K562 (cell line): ENCODE data around the gene MTHFS. TPM values are rescaled to one million over a fixed set of nuclear protein-coding genes. Genes with fewer than 3 reads are reported as not detected.

Experiments used
- RUNX1 ChIP-seq: sonication (generic); IDR thresholded peaks from 2 replicates; pipeline ENCODE4 v1.6.1; 2016; ENCODE audit warnings: antibody characterized with exemption, low read depth
- TRIM24 ChIP-seq, 2 experiments: fragments of 450-650 bp; IDR thresholded peaks; 2 replicates each; pipeline ENCODE4 v1.6.1; 2016
- ZBTB33 ChIP-seq: sonication (generic); formaldehyde crosslinking; IDR thresholded peaks from 2 replicates; pipeline ENCODE4 v1.8.1; 2023; ENCODE audit warnings: mild to moderate bottlenecking, missing genetic modification reagents
- polyA plus RNA-seq, 8 experiments: library from polyadenylated mRNA; depleted of rRNA in 4 of 8; stranded (reverse) in 5 of 8; unstranded in 3 of 8; fragments of >200 nt; fragmentation: Nextera tagmentation in 2 of 8; fragmentation: Illumina TruSeq in 1 of 8; extraction: Ambion mirVana in 2 of 8; extraction: Trizol in 1 of 8; gene quantifications; 2 replicates each; pipeline versions ENCODE4 v1.2.1 to v1.2.3, GENCODE V29; 2011 to 2014; ENCODE audit warnings: inconsistent platforms in 1 of 8, missing spikeins in 1 of 8
- total RNA-seq, 7 experiments: library from RNA; depleted of rRNA in 6 of 7; stranded (reverse); fragments of >200 nt in 6 of 7; fragmentation: Illumina TruSeq in 2 of 7; extraction: Trizol in 2 of 7; gene quantifications; 2 replicates each; pipeline versions ENCODE4 v1.2.1 to v1.2.3, GENCODE V29; 2011 to 2021; ENCODE audit warnings: low replicate concordance in 1 of 7
- TF ChIP-seq, protein P1 (sequence below): IDR thresholded peaks from 2 replicates; pipeline ENCODE4 v1.6.1; 2014; ENCODE audit warnings: antibody characterized with exemption
- TF ChIP-seq, protein P2 (sequence below): fragments of 450-650 bp; IDR thresholded peaks from 2 replicates; pipeline ENCODE4 v1.6.1; 2017; ENCODE audit warnings: antibody characterized with exemption, mild to moderate bottlenecking

MTHFS gene
- total and polyA plus RNA-seq, 9 of the 15 experiments (the other 6 are each of a cell fraction or from before 2014, with no cell fraction given) = 17.8 to 79.3 (median 41.7) TPM

DNA sequence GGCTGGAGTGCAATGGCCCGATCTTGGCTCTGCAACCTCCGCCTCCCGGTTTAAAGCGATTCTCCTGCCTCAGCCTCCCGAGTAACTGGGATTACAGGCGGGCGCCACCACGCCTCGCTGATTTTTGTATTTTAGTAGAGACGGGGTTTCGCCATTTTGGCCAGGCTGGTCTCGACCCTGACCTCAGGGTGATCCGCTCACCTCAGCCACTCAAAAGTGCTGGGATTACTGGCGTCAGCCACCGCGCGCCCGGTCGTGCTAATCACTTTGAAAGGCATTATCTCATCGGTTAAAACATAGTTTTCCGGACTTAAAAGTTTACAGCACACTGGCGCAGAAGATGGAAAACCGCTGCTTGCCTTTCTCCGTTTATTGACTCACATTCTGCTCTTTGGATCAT, 27.6 kb upstream of the MTHFS start (continued):
- TF ChIP-seq ZBTB33 (CRISPR knock-in tag) (peak; percentile 93), TRIM24 (IDR thresholded peaks at IDR 0.05) (0 out of 4 replicates have a peak, but pooled peaks of 1 of the 2 experiments have one; percentile 8), RUNX1 (no peak)
- TF ChIP-seq, protein P1, sequence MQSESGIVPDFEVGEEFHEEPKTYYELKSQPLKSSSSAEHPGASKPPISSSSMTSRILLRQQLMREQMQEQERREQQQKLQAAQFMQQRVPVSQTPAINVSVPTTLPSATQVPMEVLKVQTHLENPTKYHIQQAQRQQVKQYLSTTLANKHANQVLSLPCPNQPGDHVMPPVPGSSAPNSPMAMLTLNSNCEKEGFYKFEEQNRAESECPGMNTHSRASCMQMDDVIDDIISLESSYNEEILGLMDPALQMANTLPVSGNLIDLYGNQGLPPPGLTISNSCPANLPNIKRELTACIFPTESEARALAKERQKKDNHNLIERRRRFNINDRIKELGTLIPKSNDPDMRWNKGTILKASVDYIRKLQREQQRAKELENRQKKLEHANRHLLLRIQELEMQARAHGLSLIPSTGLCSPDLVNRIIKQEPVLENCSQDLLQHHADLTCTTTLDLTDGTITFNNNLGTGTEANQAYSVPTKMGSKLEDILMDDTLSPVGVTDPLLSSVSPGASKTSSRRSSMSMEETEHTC = no peak
- TF ChIP-seq, protein P2, sequence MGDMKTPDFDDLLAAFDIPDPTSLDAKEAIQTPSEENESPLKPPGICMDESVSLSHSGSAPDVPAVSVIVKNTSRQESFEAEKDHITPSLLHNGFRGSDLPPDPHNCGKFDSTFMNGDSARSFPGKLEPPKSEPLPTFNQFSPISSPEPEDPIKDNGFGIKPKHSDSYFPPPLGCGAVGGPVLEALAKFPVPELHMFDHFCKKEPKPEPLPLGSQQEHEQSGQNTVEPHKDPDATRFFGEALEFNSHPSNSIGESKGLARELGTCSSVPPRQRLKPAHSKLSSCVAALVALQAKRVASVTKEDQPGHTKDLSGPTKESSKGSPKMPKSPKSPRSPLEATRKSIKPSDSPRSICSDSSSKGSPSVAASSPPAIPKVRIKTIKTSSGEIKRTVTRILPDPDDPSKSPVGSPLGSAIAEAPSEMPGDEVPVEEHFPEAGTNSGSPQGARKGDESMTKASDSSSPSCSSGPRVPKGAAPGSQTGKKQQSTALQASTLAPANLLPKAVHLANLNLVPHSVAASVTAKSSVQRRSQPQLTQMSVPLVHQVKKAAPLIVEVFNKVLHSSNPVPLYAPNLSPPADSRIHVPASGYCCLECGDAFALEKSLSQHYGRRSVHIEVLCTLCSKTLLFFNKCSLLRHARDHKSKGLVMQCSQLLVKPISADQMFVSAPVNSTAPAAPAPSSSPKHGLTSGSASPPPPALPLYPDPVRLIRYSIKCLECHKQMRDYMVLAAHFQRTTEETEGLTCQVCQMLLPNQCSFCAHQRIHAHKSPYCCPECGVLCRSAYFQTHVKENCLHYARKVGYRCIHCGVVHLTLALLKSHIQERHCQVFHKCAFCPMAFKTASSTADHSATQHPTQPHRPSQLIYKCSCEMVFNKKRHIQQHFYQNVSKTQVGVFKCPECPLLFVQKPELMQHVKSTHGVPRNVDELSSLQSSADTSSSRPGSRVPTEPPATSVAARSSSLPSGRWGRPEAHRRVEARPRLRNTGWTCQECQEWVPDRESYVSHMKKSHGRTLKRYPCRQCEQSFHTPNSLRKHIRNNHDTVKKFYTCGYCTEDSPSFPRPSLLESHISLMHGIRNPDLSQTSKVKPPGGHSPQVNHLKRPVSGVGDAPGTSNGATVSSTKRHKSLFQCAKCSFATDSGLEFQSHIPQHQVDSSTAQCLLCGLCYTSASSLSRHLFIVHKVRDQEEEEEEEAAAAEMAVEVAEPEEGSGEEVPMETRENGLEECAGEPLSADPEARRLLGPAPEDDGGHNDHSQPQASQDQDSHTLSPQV = 0 out of 2 replicates have a peak, but pooled peaks have one; percentile 13
